IMR-90 (cell line): ENCODE results near the gene KCNAB3.

Source experiments
- CEBPB ChIP-seq: IDR thresholded peaks from 2 replicates; pipeline ENCODE4 v1.6.1; 2012; ENCODE audit warnings: low read depth, low read length, improper control_type of control experiment
- CTCF ChIP-seq: conservative IDR thresholded peaks from 2 replicates; pipeline ENCODE4 v1.5.1; 2012; ENCODE audit warnings: mild to moderate bottlenecking, low read depth, low read length, improper control_type of control experiment
- POLR2A ChIP-seq: IDR thresholded peaks from 2 replicates; pipeline ENCODE4 v1.6.1; 2012; ENCODE audit warnings: mild to moderate bottlenecking, low read depth, low read length
- RCOR1 ChIP-seq: IDR thresholded peaks from 2 replicates; pipeline ENCODE4 v1.6.1; 2012; ENCODE audit warnings: mild to moderate bottlenecking, low read length, improper control_type of control experiment; ENCODE audit not compliant: insufficient replicate concordance
- RFX5 ChIP-seq: IDR thresholded peaks from 2 replicates; pipeline ENCODE4 v1.8.0; 2012; ENCODE audit warnings: low read depth, mild to moderate bottlenecking, low read length, moderate library complexity
- USF2 ChIP-seq: fragments of 150-350 bp; IDR thresholded peaks from 2 replicates; pipeline ENCODE4 v1.6.1; 2017; ENCODE audit warnings: mild to moderate bottlenecking, antibody characterized with exemption, low read length, low read depth

GRCh38 chr17:7887482-7888183 lies 42.0 kb downstream of the KCNAB3 start:
- TF ChIP-seq CTCF (no peak), POLR2A (0 out of 2 replicates have a peak, but pooled peaks have one; percentile 7), USF2 (no peak), RFX5 (no peak), RCOR1 (no peak), CEBPB (no peak)
